ENCODE data around the gene SLC25A48.

SLC25A48 gene

DNA sequence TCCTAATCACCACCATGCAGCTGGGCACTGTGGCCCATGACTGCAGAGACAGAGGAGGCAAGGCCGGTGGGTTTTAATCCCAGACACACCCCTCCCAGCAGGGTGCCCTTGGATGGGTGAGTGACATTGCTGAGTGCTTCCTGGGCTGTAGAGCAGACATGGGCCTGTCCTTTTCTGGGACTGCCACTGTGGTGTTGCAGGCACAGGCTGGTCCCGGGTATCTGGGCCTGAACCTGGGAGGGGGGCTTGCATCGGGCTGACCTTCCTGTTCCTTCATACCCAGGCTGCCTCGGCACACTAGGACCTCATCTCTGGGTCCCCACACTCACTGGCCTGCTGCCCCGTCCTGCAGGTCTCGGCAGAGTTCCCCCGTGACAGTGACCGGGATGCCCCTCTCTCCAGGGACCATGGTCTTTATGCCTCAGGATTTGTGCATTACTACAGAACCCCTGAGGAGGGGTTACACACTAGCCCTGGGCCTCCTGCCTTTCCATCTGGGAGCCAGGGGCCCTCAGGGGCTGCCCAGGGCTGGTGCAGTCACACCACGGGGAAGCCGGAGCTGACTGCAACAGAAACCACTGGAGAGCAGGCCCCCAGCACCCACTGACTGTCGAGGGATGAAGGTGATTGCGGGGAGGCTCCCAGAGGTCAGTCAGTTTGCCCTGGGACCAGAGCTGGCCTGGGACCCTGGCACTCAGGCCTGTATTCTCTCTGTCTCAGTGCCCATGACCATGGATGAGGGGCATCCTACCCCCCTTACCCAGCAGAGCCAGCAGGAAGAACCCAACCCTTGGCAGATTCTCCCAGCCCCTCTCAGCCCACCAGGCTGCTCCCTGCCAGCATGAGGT is 8.9 kb upstream of the SLC25A48 start:
- TF ChIP-seq ZFX (IDR thresholded peaks at IDR 0.05; ENCODE audit: borderline replicate concordance): no peak
- TF ChIP-seq, protein P1, sequence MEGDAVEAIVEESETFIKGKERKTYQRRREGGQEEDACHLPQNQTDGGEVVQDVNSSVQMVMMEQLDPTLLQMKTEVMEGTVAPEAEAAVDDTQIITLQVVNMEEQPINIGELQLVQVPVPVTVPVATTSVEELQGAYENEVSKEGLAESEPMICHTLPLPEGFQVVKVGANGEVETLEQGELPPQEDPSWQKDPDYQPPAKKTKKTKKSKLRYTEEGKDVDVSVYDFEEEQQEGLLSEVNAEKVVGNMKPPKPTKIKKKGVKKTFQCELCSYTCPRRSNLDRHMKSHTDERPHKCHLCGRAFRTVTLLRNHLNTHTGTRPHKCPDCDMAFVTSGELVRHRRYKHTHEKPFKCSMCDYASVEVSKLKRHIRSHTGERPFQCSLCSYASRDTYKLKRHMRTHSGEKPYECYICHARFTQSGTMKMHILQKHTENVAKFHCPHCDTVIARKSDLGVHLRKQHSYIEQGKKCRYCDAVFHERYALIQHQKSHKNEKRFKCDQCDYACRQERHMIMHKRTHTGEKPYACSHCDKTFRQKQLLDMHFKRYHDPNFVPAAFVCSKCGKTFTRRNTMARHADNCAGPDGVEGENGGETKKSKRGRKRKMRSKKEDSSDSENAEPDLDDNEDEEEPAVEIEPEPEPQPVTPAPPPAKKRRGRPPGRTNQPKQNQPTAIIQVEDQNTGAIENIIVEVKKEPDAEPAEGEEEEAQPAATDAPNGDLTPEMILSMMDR (IDR thresholded peaks at IDR 0.05): no peak
- no peak overlapping the region for H3K27ac ChIP-seq

DNA sequence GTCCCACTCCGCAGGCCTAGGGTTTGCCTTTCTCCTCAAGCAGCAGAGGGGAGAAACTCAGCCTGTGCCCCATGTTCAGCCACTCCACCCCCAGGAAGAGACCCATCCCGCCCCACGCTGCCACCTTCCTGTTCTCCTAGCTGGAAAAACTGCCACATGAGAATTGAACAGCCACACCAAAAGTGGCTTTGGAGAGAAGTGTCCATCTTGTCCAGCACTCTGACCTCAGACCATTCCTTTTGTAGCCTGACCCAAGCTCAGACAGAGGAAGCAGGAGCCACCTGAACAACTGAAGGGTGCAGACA is 8.3 kb upstream of the SLC25A48 start:
- no peak overlapping the region for H3K27ac ChIP-seq
- no peak for TF ChIP-seq ZFX (IDR thresholded peaks at IDR 0.05; ENCODE audit: borderline replicate concordance)
- TF ChIP-seq, protein P1 (IDR thresholded peaks at IDR 0.05): no peak

DNA sequence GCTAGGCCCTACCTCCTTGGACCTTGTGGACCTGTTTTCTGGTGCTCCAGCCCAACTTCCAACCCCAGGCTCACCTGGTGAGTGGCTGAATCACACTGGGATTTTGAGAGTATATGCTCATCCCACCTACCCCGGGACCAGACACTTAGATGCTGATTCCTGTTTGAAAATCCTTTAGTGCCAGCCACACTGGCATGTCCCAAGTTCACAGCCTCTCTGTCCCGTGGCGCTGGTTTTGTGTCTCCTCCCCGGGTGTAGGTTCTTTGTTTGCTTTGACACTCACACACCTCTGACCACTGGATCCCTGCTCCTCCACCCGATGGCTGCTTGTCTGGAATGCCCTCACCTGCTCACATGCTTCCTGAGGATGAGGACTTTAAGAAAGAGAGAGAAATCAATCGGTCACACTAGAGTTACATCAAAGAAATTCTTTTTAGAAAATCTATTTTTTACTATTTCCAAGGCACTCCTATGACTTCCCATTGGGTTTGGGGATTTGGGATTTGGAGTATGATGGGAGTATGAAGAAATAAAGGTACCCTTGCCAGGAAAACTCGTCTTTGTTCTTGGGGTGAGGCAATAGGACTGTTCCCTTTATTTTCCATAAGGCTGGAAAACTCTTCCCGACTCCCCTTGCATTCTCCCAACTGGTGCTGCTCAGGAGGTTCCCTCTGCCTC is 7.3 kb upstream of the SLC25A48 start:
- no peak for TF ChIP-seq ZFX (IDR thresholded peaks at IDR 0.05; ENCODE audit: borderline replicate concordance)
- TF ChIP-seq, protein P1 (IDR thresholded peaks at IDR 0.05): no peak
- no peak overlapping the region for H3K27ac ChIP-seq

GRCh38 chr5:135827965-135828781 is 6.3 kb upstream of the SLC25A48 start:
- TF ChIP-seq, protein P1 (IDR thresholded peaks at IDR 0.05): no peak
- no peak for TF ChIP-seq ZFX (IDR thresholded peaks at IDR 0.05; ENCODE audit: borderline replicate concordance)
- no peak overlapping the region for H3K27ac ChIP-seq

DNA sequence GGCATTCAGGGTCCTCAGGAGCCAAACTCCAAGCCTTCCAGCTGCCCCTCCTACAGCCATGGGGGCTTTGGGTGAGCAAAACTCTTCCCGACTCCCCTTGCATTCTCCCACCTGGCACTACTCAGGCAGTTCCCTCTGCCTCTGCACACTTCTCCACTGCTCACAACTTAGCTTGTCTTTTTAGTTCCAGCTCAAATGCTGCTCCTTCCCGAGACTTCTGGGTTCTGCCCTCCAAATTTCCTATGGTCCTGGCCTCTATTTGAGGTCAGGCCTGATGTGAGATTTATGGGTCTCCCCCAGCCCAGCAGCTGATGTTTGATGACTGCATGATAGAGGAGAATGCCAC is 5.7 kb upstream of the SLC25A48 start:
- no peak overlapping the region for H3K27ac ChIP-seq
- TF ChIP-seq ZFX (IDR thresholded peaks at IDR 0.05; ENCODE audit: borderline replicate concordance): no peak
- TF ChIP-seq, protein P1 (IDR thresholded peaks at IDR 0.05): no peak

DNA sequence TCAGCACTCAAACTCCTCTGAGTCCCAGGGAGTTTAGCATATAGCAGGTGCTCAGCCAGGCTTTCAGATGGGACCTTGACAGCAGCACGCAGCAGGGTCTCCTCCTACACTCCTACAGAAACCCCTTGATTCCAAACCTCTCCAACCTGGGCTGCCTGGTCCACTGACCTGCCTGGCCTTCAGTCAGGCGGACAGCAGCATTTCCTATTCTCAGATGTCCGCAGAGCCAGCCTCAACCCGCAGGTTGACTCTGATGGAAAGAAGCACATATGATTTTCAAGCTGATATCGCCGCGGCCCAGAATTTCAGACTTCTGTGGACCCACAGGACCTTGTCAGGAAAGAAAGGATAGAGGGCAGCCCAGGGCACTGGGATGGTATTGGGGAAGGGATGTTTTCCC is 5.3 kb upstream of the SLC25A48 start:
- no peak overlapping the region for H3K27ac ChIP-seq
- TF ChIP-seq, protein P1 (IDR thresholded peaks at IDR 0.05): no peak
- no peak for TF ChIP-seq ZFX (IDR thresholded peaks at IDR 0.05; ENCODE audit: borderline replicate concordance)

Measured in 22Rv1 (cell line).